ENCODE measurements around the gene PISD.
A peak's percentile ranks its signal among the peaks of the same experiment; 100 is the strongest.

Gene PISD

GRCh38 chr22:31623592-31624304, 38.3 kb downstream of the PISD start:
- no peak for DNase-seq

- no peak for DNase-seq
Observed at GRCh38 chr22:31622980-31623379, 39.0 kb downstream of the PISD start.

GRCh38 chr22:31621507-31622124, 40.4 kb downstream of the PISD start:
- no peak for DNase-seq

DNA sequence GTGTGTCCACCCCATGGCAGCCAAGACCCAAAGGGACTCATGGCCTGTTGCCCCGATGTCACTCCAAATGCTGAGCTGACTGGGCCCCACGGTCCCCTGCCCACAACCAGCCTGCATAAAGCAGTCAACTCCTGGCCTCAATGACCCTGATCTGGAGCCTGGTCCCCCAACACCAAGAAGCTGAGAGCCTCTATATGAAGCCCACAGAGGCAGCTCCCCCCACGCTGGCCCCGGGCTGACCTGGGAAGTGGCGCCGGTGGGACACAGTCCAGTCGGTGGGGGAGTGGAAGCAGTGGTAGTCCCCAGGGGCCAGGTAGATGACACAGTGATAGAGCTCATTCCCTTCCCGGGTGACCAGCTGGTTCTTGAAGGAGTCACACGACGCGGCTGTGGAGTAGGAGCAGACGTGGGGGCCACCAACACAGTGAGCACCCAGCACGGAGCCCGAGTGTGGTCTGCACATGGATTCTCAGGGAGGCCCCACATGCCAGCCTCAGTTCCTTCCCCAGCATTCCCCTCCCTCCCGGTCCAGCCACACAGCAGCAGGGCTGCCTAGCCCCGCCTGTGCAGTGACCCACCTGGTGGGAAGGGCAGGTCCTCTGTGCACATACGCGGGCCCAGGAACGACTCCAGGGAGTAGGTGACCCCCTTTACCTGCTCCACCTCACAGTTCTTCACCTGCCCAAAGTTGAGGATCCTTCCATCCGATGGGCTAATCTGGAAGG, 41.1 kb downstream of the PISD start:
- no peak for DNase-seq

GRCh38 chr22:31619611-31620300, 42.3 kb downstream of the PISD start:
- no peak for DNase-seq

GRCh38 chr22:31618471-31619176, 43.4 kb downstream of the PISD start:
- DNase-seq: no peak

GRCh38 chr22:31618057-31618456, 44.0 kb downstream of the PISD start:
- DNase-seq: no peak

GRCh38 chr22:31616315-31616980, 45.6 kb downstream of the PISD start:
- DNase-seq: peak; percentile 50

DNA sequence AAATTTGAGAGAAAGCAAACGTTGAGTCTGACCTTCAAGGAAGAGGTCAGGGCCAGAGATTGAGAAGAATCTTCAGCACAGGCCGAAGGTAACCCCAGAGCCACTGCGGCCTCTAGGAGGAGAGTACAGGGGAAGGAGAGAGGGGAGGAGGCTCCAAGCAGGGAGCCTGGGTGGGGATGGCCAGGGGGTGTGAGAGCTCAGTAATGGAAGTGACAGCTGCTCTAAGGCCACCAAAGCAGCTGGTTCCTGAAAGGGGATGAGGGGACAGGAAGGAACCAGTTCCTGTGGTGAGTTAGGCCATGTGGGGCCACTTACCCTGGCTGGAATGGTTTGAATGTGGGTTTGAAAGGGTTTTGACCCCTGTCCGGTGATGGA, 46.1 kb downstream of the PISD start:
- DNase-seq: no peak

DNA sequence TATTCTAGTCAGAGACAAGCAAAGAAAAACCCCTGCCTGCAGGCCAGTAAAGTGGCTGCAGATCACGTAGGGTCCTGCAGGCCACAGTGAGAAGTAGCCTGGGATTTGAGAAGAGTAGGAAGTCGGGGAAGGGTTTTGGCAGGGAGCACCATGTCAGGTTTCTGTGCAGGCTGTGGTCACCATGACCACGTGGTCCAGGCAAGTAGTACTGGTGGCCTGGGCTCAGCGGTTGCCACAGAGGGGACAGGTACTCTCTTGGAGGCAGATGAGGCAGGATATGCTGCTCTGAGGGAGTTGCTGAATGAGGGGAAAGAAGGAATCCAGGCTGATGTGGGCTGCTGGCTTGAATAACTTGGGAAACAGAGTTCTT, 46.5 kb downstream of the PISD start:
- no peak for DNase-seq

- DNase-seq: no peak
Observed at GRCh38 chr22:31614781-31615490, 47.1 kb downstream of the PISD start.

DNA sequence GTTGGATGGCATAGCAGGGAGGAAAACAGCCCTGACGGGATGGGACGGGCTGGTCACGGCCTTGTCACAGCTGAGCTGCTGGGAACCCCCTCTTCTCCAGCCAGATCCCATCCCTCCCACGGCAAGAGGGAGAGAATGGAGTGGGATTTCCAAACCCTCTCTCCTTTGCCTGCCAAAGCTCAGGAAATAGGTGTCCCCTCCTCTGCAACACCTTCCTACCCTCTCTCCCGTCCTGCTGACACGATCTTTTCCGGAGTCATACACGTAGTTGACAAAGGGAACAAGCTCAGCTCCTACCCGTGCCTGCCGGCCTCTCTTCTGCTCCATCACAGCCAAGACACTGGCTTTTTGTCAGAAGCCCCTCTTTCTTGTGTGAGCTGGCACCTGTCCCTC, 48.1 kb downstream of the PISD start:
- DNase-seq: no peak

- no peak for DNase-seq
Observed at GRCh38 chr22:31613286-31613903, 48.6 kb downstream of the PISD start.

DNA sequence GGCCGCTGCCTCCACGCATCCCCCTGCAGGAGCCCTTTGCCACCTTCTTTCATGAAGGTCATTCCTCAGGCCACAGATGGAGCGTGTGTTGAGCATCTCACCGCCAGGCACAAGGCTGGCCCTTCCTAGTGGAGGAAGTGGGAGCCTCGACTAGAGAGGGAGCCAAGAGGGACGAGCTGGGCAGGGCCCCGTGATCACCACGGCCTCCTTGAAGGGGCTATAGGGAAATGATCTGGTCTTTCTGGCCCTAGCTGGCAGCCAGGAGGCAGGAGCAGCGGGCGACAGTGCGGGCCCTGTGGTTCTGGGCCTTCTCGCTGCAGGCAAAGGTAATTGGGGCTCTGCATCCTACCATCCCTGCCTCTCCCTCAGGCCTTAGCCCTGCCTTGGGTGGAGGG, 49.1 kb downstream of the PISD start:
- DNase-seq: no peak

GRCh38 chr22:31611061-31611760, 50.8 kb downstream of the PISD start:
- DNase-seq: no peak

DNA sequence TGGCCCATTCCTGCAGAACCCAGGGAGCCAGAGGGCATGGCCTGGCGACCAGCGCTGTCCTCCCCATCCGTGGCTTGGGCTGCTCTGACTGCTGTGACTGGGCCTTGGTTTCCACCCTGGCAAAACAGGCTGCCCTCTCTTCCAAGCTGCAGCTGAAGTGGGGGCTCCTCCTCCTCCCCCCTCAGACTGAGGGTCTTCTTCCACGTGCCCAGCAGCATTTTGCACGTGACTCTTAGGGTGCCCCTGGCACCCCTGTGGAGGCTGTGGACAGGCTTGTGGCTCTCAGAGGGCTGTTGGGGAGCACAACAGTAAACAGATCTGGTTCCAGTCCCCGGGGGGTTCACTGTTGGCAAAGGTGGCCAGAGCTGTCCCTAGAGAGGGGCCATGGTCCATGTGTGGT, 51.4 kb downstream of the PISD start:
- no peak for DNase-seq

GRCh38 chr22:31609716-31610115, 52.3 kb downstream of the PISD start:
- DNase-seq: no peak

DNA sequence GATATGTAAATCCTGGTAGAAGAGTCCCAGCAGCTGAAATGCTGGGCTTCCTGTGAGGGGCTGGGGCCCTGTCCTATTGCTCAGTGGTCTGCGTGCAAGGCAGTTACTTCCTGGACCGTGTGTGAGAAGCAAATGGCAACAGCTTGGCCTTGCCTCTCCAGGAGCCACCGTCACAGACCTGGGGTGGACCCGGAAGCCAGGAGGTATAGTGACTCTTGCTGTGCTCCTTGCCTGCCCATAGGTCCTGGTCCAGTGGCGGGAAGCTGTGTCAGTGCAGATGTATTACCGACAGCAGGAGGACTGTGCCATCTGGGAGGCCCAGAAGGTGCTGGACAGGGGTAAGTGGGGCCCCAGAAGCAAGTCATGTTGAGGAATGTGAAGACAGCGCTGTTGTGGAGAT, 54.3 kb downstream of the PISD start:
- DNase-seq: no peak

GRCh38 chr22:31605851-31606585, 56.0 kb downstream of the PISD start:
- DNase-seq: no peak

Measured in stimulated activated CD4-positive, alpha-beta T cell treated with anti-CD3 and anti-CD28 coated beads, Interleukin-4, amount 100 ng/mL, for 24 hours (primary cell).